ENCODE data around the gene FAM186B. TPM values are rescaled to one million over a fixed set of nuclear protein-coding genes. Genes with fewer than 3 reads are reported as not detected.

The FAM186B gene
- total and polyA plus RNA-seq, 2 of the 13 experiments (the other 11 are each of a cell fraction or from before 2014, with no cell fraction given) = 0.07 to 0.20 TPM

- TF ChIP-seq ZNF503 (CRISPR knock-in tag; IDR thresholded peaks at IDR 0.05) (no peak), THRA (CRISPR knock-in tag; IDR thresholded peaks at IDR 0.05; ENCODE audit: borderline replicate concordance) (peak; percentile 53; the same call in 1 of the 2 replicates), ZFP36 (IDR thresholded peaks at IDR 0.05; ENCODE audit: borderline replicate concordance, low read depth, low read length, partially characterized antibody) (no peak), ZNF557 (CRISPR knock-in tag; IDR thresholded peaks at IDR 0.05) (0 out of 2 replicates have a peak, but pooled peaks have one; percentile 25), ZMYM3 (CRISPR knock-in tag; IDR thresholded peaks at IDR 0.05) (peak; percentile 25; the same call in 1 of the 2 replicates), SNAI1 (CRISPR knock-in tag; IDR thresholded peaks at IDR 0.05; ENCODE audit: borderline replicate concordance) (0 out of 2 replicates have a peak, but pooled peaks have one; percentile 42)
Observed at GRCh38 chr12:49550693-49551252, 54.7 kb downstream of the FAM186B start (continued).
